SK-N-SH treated with all-trans-retinoic acid at 6 μM for 48 hours (cell line): ENCODE results near the gene FASTKD2.

ENCODE experiments used
- ARNTL ChIP-seq: fragments of 450-650 bp; formaldehyde crosslinking; IDR thresholded peaks from 2 replicates; pipeline ENCODE4 v1.5.0; 2020; ENCODE audit warnings: low read depth, mild to moderate bottlenecking, moderate library complexity, borderline replicate concordance
- CREB5 ChIP-seq: fragments of 250-450 bp; sonication (Bioruptor Pico); IDR thresholded peaks from 2 replicates; pipeline ENCODE4 v1.5.1; 2020; ENCODE audit warnings: low read depth, mild to moderate bottlenecking, moderate library complexity
- CSRNP3 ChIP-seq: fragments of 250-450 bp; sonication (Bioruptor Pico); IDR thresholded peaks from 2 replicates; pipeline ENCODE4 v1.5.1; 2021; ENCODE audit warnings: mild to moderate bottlenecking, moderate library complexity
- GLIS3 ChIP-seq: fragments of 250-450 bp; sonication (Bioruptor Pico); IDR thresholded peaks from 2 replicates; pipeline ENCODE4 v1.5.0; 2020; ENCODE audit warnings: mild to moderate bottlenecking, moderate library complexity
- RARB ChIP-seq: fragments of 250-450 bp; sonication (Bioruptor Pico); IDR thresholded peaks from 2 replicates; pipeline ENCODE4 v1.8.0; 2021; ENCODE audit warnings: mild to moderate bottlenecking, moderate library complexity
- ZC3H10 ChIP-seq: fragments of 250-450 bp; sonication (Bioruptor Pico); IDR thresholded peaks from 2 replicates; pipeline ENCODE4 v1.5.1; 2021; ENCODE audit warnings: mild to moderate bottlenecking, moderate library complexity
- ZFP3 ChIP-seq: fragments of 250-450 bp; sonication (Bioruptor Pico); IDR thresholded peaks from 2 replicates; pipeline ENCODE4 v1.5.0; 2020; ENCODE audit warnings: mild to moderate bottlenecking, moderate library complexity
- ZFP30 ChIP-seq: fragments of 450-650 bp; formaldehyde crosslinking; IDR thresholded peaks from 2 replicates; pipeline ENCODE4 v1.5.0; 2022; ENCODE audit warnings: mild to moderate bottlenecking, moderate library complexity
- TF ChIP-seq, protein P1 (sequence below): fragments of 250-450 bp; sonication (Bioruptor Pico); IDR thresholded peaks from 2 replicates; pipeline ENCODE4 v1.5.0; 2020; ENCODE audit warnings: mild to moderate bottlenecking, moderate library complexity
- TF ChIP-seq, protein P2 (sequence below): fragments of 250-450 bp; sonication (Bioruptor Pico); IDR thresholded peaks from 2 replicates; pipeline ENCODE4 v1.8.0; 2020; ENCODE audit warnings: mild to moderate bottlenecking, moderate library complexity, borderline replicate concordance

- TF ChIP-seq RARB (CRISPR knock-in tag), result no peak
- TF ChIP-seq GLIS3, result no peak
- no peak for TF ChIP-seq ZFP3 (CRISPR knock-in tag)
- TF ChIP-seq CSRNP3 (CRISPR knock-in tag), result no peak
- TF ChIP-seq CREB5 (CRISPR knock-in tag), result no peak
- TF ChIP-seq, protein P1, sequence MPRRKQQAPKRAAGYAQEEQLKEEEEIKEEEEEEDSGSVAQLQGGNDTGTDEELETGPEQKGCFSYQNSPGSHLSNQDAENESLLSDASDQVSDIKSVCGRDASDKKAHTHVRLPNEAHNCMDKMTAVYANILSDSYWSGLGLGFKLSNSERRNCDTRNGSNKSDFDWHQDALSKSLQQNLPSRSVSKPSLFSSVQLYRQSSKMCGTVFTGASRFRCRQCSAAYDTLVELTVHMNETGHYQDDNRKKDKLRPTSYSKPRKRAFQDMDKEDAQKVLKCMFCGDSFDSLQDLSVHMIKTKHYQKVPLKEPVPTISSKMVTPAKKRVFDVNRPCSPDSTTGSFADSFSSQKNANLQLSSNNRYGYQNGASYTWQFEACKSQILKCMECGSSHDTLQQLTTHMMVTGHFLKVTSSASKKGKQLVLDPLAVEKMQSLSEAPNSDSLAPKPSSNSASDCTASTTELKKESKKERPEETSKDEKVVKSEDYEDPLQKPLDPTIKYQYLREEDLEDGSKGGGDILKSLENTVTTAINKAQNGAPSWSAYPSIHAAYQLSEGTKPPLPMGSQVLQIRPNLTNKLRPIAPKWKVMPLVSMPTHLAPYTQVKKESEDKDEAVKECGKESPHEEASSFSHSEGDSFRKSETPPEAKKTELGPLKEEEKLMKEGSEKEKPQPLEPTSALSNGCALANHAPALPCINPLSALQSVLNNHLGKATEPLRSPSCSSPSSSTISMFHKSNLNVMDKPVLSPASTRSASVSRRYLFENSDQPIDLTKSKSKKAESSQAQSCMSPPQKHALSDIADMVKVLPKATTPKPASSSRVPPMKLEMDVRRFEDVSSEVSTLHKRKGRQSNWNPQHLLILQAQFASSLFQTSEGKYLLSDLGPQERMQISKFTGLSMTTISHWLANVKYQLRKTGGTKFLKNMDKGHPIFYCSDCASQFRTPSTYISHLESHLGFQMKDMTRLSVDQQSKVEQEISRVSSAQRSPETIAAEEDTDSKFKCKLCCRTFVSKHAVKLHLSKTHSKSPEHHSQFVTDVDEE (CRISPR knock-in tag), result no peak
- TF ChIP-seq, protein P2, sequence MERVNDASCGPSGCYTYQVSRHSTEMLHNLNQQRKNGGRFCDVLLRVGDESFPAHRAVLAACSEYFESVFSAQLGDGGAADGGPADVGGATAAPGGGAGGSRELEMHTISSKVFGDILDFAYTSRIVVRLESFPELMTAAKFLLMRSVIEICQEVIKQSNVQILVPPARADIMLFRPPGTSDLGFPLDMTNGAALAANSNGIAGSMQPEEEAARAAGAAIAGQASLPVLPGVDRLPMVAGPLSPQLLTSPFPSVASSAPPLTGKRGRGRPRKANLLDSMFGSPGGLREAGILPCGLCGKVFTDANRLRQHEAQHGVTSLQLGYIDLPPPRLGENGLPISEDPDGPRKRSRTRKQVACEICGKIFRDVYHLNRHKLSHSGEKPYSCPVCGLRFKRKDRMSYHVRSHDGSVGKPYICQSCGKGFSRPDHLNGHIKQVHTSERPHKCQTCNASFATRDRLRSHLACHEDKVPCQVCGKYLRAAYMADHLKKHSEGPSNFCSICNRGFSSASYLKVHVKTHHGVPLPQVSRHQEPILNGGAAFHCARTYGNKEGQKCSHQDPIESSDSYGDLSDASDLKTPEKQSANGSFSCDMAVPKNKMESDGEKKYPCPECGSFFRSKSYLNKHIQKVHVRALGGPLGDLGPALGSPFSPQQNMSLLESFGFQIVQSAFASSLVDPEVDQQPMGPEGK (CRISPR knock-in tag), result no peak
- TF ChIP-seq ZC3H10, result no peak
- no peak for TF ChIP-seq ZFP30 (CRISPR knock-in tag)
- no peak for TF ChIP-seq ARNTL (CRISPR knock-in tag)
Measured at GRCh38 chr2:206836722-206837121, 71.3 kb downstream of the FASTKD2 start.
